HCT116 (cell line): Measurements from ENCODE around the gene PHF5A. TPM values are rescaled to one million over a fixed set of nuclear protein-coding genes. Genes with fewer than 3 reads are reported as not detected.

Experiments
- ATAC-seq: fragments of 200-7000 bp; cut with Tn5 transposase; 2 replicates; pipeline ENCODE4 v1.9.1; 2020; ENCODE audit warnings: mild to moderate bottlenecking, moderate library complexity
- BruUV-seq: library from RNA; stranded (reverse); fragments of 400-500 nt; replicated peaks from 2 replicates; lab custom pipeline; 2021; lab: Mats Ljungman, UMichigan
- CTCF ChIA-PET: fragments of 300-600 bp; sonication (Branson Sonifier 250); formaldehyde crosslinking; loops from one replicate; lab custom pipeline; 2021; ENCODE audit warnings: antibody characterized with exemption; lab: Charles Lee
- POLR2A ChIA-PET: fragments of 300-600, 350-600 bp; sonication (Branson Sonifier 250); formaldehyde crosslinking; loops from one replicate; lab custom pipeline; 2021; ENCODE audit warnings: antibody characterized with exemption; lab: Charles Lee
- RAD21 ChIA-PET, 2 experiments: fragments of 300-600 bp; sonication (Branson Sonifier 250); formaldehyde crosslinking; loops; one replicate each; lab custom pipeline; 2023; ENCODE audit warnings: low total read pairs in 2 of 2; ENCODE audit not compliant: uncharacterized antibody in 2 of 2, unreplicated experiment in 2 of 2, low non-redundant PET in 1 of 2; lab: Charles Lee
- DNase-seq: peaks from one replicate; pipeline ENCODE4 v3.0.0-alpha.2; 2010; ENCODE audit warnings: low read depth, low spot score
- H2AFZ ChIP-seq: fragments of 200-600 bp; shearing (Covaris generic), sonication (generic); 2 replicates; pipeline ENCODE4 v1.6.1; 2017; ENCODE audit warnings: low read depth, mixed run types, mixed read lengths, antibody characterized with exemption, low read length; ENCODE audit not compliant: poor library complexity, severe bottlenecking
- H3K27ac ChIP-seq: 2 replicates; pipeline ENCODE4 v1.5.1; 2012; ENCODE audit warnings: low read depth, low read length
- H3K27me3 ChIP-seq: fragments of 200-600 bp; sonication (generic); 2 replicates; pipeline ENCODE4 v1.6.1; 2016; ENCODE audit warnings: mixed run types, low read length, mixed read lengths; ENCODE audit not compliant: insufficient read depth
- H3K36me3 ChIP-seq, 2 experiments: fragments of 200-500 bp in 1 of 2; fragments of 200-600 bp in 1 of 2; sonication (Bioruptor generic) in 1 of 2; sonication (generic) in 1 of 2; 2 replicates each; pipeline versions ENCODE4 v1.5.1 to v1.6.1; 2014 to 2016; ENCODE audit warnings: low read length in 2 of 2, inconsistent platforms in 1 of 2, mixed read lengths in 1 of 2, mixed run types in 1 of 2; ENCODE audit not compliant: insufficient read depth in 2 of 2, control insufficient read depth in 1 of 2
- H3K4me1 ChIP-seq, 2 experiments: fragments of 200-600 bp in 1 of 2; sonication (generic) in 1 of 2; 2 replicates each; pipeline versions ENCODE4 v1.5.1 to v1.6.1; 2012 to 2017; ENCODE audit warnings: low read length in 2 of 2, inconsistent platforms in 1 of 2, mild to moderate bottlenecking in 1 of 2, mixed read lengths in 1 of 2, mixed run types in 1 of 2, moderate library complexity in 1 of 2; ENCODE audit not compliant: insufficient read depth in 2 of 2, control insufficient read depth in 1 of 2
- H3K4me2 ChIP-seq: fragments of 200-600 bp; sonication (generic); 2 replicates; pipeline ENCODE4 v1.6.1; 2017; ENCODE audit warnings: mixed run types, low read length, mixed read lengths
- H3K4me3 ChIP-seq, 2 experiments: fragments of 200-600 bp in 1 of 2; sonication (generic) in 1 of 2; replicated peaks in 1 of 2; 2 replicates each; pipeline ENCODE4 v1.5.1; 2011 to 2016; ENCODE audit warnings: low read length in 2 of 2, control low read depth in 1 of 2, low read depth in 1 of 2, mild to moderate bottlenecking in 1 of 2, mixed read lengths in 1 of 2, mixed run types in 1 of 2
- H3K79me2 ChIP-seq: fragments of 200-600 bp; sonication (generic); 2 replicates; pipeline ENCODE4 v1.6.1; 2017; ENCODE audit warnings: mild to moderate bottlenecking, mixed run types, low read length, moderate library complexity, mixed read lengths; ENCODE audit not compliant: insufficient read depth
- H3K9ac ChIP-seq: fragments of 200-600 bp; sonication (generic); 2 replicates; pipeline ENCODE4 v1.6.1; 2016; ENCODE audit warnings: low read length, mixed read lengths
- H3K9me2 ChIP-seq: fragments of 200-600 bp; sonication (generic), shearing (Covaris generic); 2 replicates; pipeline ENCODE4 v1.6.1; 2017; ENCODE audit warnings: mixed run types, mild to moderate bottlenecking, moderate library complexity; ENCODE audit not compliant: insufficient read depth
- H3K9me3 ChIP-seq, 2 experiments: fragments of 200-500 bp in 1 of 2; fragments of 200-600 bp in 1 of 2; sonication (Bioruptor generic) in 1 of 2; sonication (generic) in 1 of 2; 2 replicates each; pipeline ENCODE4 v1.6.1; 2014 to 2017; ENCODE audit warnings: low read length in 2 of 2, mixed read lengths in 2 of 2, inconsistent platforms in 1 of 2, low read depth in 1 of 2, mild to moderate bottlenecking in 1 of 2, mixed run types in 1 of 2, moderate library complexity in 1 of 2; ENCODE audit not compliant: control insufficient read depth in 1 of 2, insufficient read depth in 1 of 2
- H4K20me1 ChIP-seq: fragments of 200-600 bp; sonication (generic), shearing (Covaris generic); 2 replicates; pipeline ENCODE4 v1.6.1; 2017; ENCODE audit warnings: mixed run types, mild to moderate bottlenecking, moderate library complexity; ENCODE audit not compliant: insufficient read depth
- ELF1 ChIP-seq: IDR thresholded peaks from 2 replicates; pipeline ENCODE4 v1.6.1; 2012; ENCODE audit warnings: low read depth, borderline replicate concordance
- POLR2A ChIP-seq: IDR thresholded peaks from 2 replicates; pipeline ENCODE4 v1.7.0; 2011; ENCODE audit warnings: borderline replicate concordance; ENCODE audit not compliant: insufficient read depth, insufficient read length; ENCODE audit errors: extremely low read depth
- SP1 ChIP-seq: IDR thresholded peaks from 2 replicates; pipeline ENCODE4 v1.6.1; 2012; ENCODE audit warnings: low read depth
- YY1 ChIP-seq: IDR thresholded peaks from 2 replicates; pipeline ENCODE4 v1.6.1; 2011; ENCODE audit warnings: low read length, low read depth, moderate library complexity, mild to moderate bottlenecking; ENCODE audit not compliant: insufficient replicate concordance; ENCODE audit errors: extremely low read depth
- ZNF274 ChIP-seq: fragments of 200-500 bp; sonication (Bioruptor generic); IDR thresholded peaks from 2 replicates; pipeline ENCODE4 v1.6.1; 2014; ENCODE audit warnings: mild to moderate bottlenecking, low read depth, low read length, inconsistent platforms
- intact Hi-C: fragments of 100-400 bp; cut with micrococcal nuclease; formaldehyde crosslinking; loops from 2 replicates; pipeline ENCODE4 v1.10.0; 2022
- total RNA-seq: library from RNA; stranded (reverse); gene quantifications from one replicate; pipeline ENCODE4 v1.2.1, GENCODE V29; 2021; ENCODE audit not compliant: unreplicated experiment
- TF ChIP-seq, protein P1 (sequence below): IDR thresholded peaks from 2 replicates; pipeline ENCODE4 v1.6.1; 2012; ENCODE audit warnings: low read depth
- TF ChIP-seq, protein P2 (sequence below): IDR thresholded peaks from 2 replicates; pipeline ENCODE4 v1.6.1; 2012
- TF ChIP-seq, protein P3 (sequence below), 3 experiments: fragments of 200-600 bp in 1 of 3; sonication (generic) in 1 of 3; IDR thresholded peaks in 2 of 3; conservative IDR thresholded peaks in 1 of 3; 2 replicates each; pipeline ENCODE4 v1.5.1; 2012 to 2017; ENCODE audit warnings: low read depth in 2 of 3, low read length in 2 of 3, antibody characterized with exemption in 1 of 3, borderline replicate concordance in 1 of 3, control low read depth in 1 of 3, mild to moderate bottlenecking in 1 of 3, mixed read lengths in 1 of 3, mixed run types in 1 of 3, moderate library complexity in 1 of 3; ENCODE audit not compliant: insufficient read depth in 1 of 3

Gene PHF5A
- total RNA-seq, 1 experiment from 2014 or later: 86.0 TPM

- Histone ChIP-seq H3K27me3 (no peaks in the 10 kb centered on the region), H3K27ac (no peak overlapping the region), H3K9ac (no peak overlapping the region), H4K20me1 (no peaks in the 10 kb centered on the region), H3K4me2 (no peak overlapping the region), H3K79me2 (no peaks in the 10 kb centered on the region), H3K9me2 (no peaks in the 10 kb centered on the region), H3K9me3 (no peaks in the 10 kb centered on the region), H3K36me3 (peaks cover 0 to 4% of the 10 kb centered on the region in 2 experiments; a peak in 1 of 4 replicates), H2AFZ (no peak overlapping the region), H3K4me3 (no peak overlapping the region), H3K4me1 (no peaks in the 10 kb centered on the region; a peak in 1 of 4 replicates)
- CTCF ChIA-PET: no interaction called here
- RAD21 ChIA-PET: no interaction called here
- no TSS peak for BruUV-seq
- POLR2A ChIA-PET: interaction anchor here (0.6 to 0.7 kb wide), 2 partner anchors 22 to 23 kb away, joined by 3 to 4 read pairs; no protein-coding TSS in a partner anchor
- ATAC-seq (no peak), DNase-seq (no peak)
- TF ChIP-seq SP1: no peak
- TF ChIP-seq, protein P1, sequence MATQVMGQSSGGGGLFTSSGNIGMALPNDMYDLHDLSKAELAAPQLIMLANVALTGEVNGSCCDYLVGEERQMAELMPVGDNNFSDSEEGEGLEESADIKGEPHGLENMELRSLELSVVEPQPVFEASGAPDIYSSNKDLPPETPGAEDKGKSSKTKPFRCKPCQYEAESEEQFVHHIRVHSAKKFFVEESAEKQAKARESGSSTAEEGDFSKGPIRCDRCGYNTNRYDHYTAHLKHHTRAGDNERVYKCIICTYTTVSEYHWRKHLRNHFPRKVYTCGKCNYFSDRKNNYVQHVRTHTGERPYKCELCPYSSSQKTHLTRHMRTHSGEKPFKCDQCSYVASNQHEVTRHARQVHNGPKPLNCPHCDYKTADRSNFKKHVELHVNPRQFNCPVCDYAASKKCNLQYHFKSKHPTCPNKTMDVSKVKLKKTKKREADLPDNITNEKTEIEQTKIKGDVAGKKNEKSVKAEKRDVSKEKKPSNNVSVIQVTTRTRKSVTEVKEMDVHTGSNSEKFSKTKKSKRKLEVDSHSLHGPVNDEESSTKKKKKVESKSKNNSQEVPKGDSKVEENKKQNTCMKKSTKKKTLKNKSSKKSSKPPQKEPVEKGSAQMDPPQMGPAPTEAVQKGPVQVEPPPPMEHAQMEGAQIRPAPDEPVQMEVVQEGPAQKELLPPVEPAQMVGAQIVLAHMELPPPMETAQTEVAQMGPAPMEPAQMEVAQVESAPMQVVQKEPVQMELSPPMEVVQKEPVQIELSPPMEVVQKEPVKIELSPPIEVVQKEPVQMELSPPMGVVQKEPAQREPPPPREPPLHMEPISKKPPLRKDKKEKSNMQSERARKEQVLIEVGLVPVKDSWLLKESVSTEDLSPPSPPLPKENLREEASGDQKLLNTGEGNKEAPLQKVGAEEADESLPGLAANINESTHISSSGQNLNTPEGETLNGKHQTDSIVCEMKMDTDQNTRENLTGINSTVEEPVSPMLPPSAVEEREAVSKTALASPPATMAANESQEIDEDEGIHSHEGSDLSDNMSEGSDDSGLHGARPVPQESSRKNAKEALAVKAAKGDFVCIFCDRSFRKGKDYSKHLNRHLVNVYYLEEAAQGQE: no peak
- TF ChIP-seq, protein P2, sequence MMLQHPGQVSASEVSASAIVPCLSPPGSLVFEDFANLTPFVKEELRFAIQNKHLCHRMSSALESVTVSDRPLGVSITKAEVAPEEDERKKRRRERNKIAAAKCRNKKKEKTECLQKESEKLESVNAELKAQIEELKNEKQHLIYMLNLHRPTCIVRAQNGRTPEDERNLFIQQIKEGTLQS: no peak
- TF ChIP-seq ELF1: no peak
- TF ChIP-seq YY1: no peak
- TF ChIP-seq ZNF274: no peak
- TF ChIP-seq, protein P3, sequence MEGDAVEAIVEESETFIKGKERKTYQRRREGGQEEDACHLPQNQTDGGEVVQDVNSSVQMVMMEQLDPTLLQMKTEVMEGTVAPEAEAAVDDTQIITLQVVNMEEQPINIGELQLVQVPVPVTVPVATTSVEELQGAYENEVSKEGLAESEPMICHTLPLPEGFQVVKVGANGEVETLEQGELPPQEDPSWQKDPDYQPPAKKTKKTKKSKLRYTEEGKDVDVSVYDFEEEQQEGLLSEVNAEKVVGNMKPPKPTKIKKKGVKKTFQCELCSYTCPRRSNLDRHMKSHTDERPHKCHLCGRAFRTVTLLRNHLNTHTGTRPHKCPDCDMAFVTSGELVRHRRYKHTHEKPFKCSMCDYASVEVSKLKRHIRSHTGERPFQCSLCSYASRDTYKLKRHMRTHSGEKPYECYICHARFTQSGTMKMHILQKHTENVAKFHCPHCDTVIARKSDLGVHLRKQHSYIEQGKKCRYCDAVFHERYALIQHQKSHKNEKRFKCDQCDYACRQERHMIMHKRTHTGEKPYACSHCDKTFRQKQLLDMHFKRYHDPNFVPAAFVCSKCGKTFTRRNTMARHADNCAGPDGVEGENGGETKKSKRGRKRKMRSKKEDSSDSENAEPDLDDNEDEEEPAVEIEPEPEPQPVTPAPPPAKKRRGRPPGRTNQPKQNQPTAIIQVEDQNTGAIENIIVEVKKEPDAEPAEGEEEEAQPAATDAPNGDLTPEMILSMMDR (IDR thresholded peaks at IDR 0.05 in 2 of 3, conservative IDR thresholded peaks at IDR 0.05 in 1 of 3; ENCODE audit: borderline replicate concordance in 1 of 3, insufficient read depth in 1 of 3, low read depth in 2 of 3, low read length in 2 of 3): no peak
- no peak for TF ChIP-seq POLR2A
- intact Hi-C loops: no loop called here
Measured at GRCh38 chr22:41425660-41426365, 42.7 kb downstream of the PHF5A start.
